GM21367 (cell line): Measurements from ENCODE around the gene GRB10.

Experiments used
- ATAC-seq: cut with Tn5 transposase; IDR thresholded peaks from one replicate; pipeline ENCODE4 v1.9.1; 2021; ENCODE audit not compliant: unreplicated experiment

GRB10 gene

DNA sequence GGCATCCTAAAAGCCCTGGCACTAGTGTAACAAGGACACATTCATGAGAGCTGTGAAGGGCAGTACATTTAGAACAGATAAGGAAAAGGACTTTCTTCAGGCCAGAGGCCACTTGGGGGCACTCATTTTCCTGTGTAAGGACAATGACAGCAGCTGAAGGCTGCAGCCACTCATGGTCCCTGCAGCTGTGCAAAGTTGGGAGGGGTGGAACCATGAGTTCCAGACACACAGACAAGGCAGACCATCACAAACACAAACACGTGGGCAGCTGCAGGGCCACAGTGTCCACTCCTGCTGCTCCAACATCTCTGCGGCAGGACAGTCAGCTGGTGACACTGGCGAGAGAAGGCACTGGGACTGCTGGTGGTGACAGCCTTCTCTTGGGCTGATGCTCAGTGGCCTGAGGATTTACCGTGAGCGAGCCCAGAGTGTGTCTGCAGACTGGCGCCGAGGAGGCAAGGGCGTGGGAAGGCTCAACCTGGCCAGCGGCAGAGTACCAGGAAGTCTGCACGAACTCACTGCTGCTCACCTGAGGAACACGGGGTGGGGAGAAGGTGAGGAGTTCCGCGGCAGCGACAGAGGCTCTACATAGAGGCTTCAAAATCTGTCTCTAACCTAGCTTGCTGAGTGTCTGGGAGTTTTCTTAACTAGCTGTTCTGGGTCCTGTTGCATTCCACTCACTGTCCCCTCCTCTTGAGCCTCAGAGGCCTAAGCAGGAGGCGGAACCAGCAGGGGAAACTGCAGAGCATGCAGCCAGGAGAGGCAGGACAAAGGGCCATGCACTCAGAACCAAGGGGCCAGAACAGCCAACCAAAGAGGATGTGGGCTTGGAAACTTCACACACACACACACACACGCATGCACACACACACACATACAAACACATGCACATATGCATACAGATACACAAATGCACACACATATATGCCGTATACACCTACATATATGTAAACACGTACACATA lies 141.0 kb downstream of the GRB10 start:
- ATAC-seq: no peak

- no peak for ATAC-seq
Observed at GRCh38 chr7:50640779-50641178, 141.9 kb downstream of the GRB10 start.

DNA sequence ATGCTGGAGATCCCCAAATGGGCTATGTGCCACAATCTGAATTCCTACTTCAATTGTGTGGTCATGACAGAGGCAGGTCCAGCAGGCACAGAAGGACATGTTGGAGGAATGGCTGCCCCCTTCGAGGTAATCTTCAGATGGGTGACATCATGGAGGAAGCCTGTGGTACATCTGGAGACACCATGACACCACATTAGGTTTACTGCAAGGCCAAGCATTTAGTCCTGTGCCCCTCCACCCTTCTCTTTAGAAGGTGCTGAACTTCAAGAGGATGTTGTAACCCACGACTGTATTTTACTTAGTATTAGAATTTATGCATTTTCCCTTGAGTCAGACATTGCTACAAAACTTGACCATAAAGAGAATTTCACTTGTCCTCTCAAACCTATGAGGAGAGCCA lies 142.4 kb downstream of the GRB10 start:
- no peak for ATAC-seq

- no peak for ATAC-seq
Observed at GRCh38 chr7:50637725-50638643, 144.7 kb downstream of the GRB10 start.

GRCh38 chr7:50634378-50634777 lies 148.3 kb downstream of the GRB10 start:
- no peak for ATAC-seq

GRCh38 chr7:50633414-50633710 lies 149.3 kb downstream of the GRB10 start:
- no peak for ATAC-seq

DNA sequence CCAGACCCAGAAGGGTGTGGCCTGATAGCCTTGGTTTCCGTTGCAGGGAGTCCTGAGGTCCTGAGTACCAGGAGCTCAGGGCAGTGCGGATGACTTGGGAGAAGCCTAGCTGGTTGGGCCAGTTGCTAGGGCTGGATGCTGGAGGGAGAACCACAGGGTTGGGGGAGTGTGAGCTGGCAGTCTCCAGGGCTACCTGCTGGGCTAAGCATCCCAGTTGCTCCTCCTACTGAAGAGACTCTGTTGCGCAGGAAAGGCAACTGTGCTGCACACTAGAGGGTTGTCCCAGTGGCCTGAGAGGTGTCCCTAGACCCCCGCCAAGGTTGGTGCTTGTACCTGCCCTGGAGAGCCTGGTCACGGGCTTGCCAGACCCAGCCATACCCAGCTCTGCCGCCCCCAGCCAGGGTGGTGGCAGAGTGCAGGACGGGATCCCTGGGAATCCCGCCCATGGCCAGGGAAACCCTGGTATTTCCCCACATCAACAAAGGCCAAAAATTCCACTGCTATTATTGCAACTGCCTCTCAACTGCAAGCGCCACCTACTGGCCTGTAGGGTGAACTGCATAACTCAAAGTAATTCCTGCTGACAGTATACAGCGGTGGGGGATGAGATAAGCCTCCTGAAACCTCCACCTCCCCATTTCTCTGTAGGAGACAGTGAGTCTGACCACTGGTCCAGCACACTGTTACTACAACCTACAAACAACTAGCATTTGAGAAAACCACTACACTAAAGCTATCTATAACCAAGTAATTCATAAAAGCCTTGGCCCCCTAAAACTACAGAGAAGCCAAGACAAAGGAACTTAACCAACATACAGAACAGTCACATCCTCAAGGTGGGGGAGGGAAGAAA lies 149.9 kb downstream of the GRB10 start:
- ATAC-seq: peak; percentile 70

DNA sequence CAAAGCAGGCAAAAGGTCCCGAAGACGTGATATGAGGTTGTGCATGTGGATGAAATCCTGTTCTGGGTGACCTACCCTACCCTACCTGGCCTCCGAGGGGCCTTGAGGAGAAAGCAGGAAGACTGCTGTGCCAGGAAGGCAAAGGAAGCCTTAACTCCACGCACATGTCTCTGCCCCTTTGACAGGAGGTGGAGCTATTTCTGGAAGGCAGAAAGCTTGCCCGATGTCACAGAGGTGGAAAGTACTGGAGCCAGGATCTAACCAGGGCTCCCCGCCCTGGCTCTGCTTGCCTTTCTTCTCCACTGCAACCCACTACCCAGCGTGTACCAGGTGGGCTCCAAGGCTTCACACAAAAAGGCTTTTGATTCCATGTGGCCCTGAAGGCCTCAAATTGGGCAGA lies 151.1 kb downstream of the GRB10 start:
- no peak for ATAC-seq

DNA sequence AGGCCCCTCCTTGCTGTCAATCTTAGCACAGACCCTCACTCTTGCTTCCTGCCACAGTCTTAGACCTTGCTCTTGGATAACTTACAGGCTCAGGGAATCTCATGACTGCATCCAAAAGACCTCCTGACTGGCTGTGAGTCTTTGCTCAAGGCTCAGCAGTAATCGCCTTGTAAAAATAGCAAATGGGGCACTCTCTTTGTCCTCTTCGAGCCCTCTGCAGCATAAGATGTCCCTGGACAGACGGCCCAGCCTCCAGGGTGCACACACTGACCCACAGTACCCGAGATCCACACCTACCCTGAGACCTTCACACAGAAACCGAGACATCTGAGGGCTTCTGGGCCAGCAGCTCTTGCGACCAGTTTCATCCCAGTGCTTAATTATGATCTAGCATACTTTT lies 151.6 kb downstream of the GRB10 start:
- ATAC-seq: no peak

DNA sequence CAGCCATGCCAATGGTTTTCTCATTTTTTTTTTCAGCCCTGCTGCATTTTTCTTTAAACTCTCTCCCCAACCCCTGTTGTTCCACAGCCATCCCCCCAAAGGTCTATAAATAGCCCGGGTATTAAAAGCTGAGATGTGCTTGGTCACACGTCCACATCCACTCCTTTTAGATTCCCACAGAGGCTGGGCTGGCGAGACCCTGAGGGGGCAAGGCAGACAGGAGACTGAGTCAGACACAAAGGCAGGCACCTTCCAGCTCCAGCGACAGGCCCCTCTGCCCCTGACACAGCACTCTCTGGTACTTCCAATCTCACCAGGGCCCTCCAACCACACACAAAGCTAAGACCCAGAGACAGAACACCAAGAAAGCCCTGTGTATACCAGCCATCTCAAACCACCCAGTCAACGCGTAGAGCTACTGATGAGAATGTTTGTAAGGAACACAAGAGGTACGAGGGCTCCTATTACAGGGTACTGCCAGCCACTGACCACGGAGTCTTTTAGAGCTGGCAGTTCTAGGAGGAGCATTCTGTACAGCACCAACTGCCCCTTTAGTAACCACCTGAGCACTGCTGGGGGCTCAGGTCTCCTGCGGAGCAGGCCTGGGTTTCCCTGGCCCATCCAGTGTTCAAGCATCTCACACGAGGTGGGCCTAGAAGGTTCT lies 153.3 kb downstream of the GRB10 start:
- no peak for ATAC-seq

GRCh38 chr7:50628434-50629084 lies 154.1 kb downstream of the GRB10 start:
- no peak for ATAC-seq

- no peak for ATAC-seq
Observed at GRCh38 chr7:50627824-50628361, 154.8 kb downstream of the GRB10 start.

DNA sequence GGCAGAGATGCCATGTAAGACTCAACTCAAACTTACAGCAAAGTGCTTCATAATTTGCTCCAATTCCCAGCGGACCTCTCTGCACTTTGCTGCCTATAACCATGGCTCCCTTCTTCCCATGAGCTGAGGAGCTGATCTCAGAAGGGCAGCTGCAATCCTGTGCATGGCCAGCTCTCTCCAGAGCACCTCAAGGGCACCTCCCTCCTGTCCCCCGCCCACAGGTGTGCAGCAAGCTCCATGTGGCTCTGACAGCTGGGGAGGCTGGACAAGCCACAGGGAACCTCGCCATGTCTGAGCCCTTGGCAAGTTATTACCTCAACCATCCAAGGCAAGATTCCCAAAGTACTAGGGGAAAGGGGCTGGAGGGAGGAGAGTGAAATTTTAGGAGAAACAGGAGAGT lies 156.4 kb downstream of the GRB10 start:
- ATAC-seq: no peak

- no peak for ATAC-seq
Observed at GRCh38 chr7:50625360-50625759, 157.3 kb downstream of the GRB10 start.

GRCh38 chr7:50622821-50623220 lies 159.9 kb downstream of the GRB10 start:
- ATAC-seq: no peak

DNA sequence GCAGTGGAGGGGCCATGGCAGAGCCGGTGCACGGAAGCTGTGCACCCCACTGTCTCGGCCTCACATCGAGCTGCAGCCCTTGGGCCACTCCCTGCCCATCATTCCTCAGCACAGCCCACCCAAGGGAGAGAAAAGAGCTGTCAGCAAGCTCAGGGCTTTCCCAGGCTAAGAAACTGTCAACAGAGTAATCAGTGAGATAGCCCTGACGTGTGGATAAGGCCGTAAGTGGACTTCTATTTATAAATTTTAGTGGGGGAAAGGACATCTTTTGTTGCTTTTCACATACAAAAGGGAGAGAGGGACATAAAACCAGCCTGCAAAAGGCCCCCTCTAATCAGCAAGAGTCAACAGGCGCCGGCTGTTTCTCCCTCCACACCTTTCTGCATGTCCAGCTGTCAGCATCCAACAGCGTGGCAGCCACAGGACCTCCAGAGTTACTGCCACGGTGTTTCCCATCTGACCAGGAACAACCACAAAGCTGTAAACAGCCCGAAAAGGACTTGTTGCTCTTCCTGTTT lies 160.7 kb downstream of the GRB10 start:
- no peak for ATAC-seq

DNA sequence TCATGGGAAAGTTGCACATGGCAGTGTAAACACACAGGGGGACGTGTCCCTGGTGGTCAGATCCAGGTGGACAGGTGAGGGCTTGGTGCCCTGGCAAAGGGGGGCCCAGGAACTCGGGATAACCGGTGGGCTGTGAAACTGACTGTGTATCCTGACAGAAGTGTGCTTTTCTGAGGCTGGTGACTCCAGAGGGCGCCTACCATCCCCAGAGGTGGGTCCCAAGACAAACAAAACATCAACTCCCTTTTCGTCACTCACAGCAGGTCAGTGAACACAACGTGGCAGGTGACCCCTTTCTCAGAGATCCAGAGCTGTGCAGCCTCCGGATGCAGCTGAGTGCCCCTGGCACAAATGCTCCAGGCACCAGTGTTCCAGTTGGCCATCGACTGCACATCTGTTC lies 161.5 kb downstream of the GRB10 start:
- ATAC-seq: no peak

DNA sequence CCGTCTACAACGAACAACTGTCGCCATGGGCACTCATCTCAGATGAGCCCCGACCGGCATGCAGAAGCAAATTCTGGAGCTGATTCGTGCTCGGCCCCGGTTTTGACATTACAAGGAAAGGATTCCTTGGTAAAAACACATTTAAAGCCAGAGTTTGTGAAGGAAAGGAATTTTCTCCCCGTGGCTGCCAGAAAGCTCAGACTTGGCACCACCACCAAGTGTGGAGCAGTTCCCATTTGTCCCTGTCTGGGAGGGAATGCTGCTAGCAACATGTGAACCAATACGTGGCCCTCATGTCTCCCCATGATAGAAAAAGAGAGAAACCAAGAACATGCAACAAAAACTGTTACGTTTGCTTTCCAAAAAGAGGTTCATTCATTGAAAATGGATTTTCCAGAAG lies 162.3 kb downstream of the GRB10 start:
- no peak for ATAC-seq

DNA sequence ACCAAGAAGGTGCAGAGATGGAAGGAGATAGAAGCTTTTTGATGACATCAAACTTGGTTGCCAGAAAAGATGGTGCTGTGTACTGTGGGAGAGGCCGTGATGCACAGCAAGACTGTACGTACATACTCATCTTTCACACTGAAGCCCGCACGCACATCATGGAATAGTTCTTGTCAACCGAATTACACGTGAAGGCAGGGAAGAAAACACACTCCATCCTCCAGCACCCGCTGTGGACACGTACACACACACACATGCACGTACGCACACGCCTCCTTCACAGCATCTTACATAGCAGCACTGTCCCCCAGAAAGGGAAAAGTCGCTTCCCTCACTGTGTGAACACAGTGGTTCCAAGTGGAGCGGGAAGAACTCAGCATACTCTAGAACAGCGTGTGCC lies 163.0 kb downstream of the GRB10 start:
- ATAC-seq: no peak

DNA sequence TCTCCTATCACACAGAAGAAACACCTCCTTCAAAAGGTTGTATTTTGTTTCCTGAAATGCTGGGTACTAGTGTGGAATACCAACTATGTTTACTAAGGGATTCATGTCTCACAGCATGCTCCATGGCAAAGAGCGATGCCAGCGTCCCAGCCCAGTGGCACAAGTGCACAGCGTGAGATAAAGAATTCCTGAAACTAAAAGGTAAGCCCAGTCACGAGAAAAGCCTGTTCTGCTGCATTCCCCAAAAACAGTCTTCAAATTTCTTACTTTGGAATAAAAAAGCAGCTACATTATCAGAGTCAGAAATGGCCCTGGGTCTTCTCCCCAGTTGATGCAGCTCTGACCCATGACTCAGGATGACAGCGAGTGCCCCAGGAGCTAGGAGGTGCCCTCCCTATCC lies 164.4 kb downstream of the GRB10 start:
- no peak for ATAC-seq
